ENCODE data around the gene CDC20. TPM values are rescaled to one million over a fixed set of nuclear protein-coding genes. Genes with fewer than 3 reads are reported as not detected.

The CDC20 gene
- total RNA-seq, 1 experiment from 2014 or later, result 215 TPM

DNA sequence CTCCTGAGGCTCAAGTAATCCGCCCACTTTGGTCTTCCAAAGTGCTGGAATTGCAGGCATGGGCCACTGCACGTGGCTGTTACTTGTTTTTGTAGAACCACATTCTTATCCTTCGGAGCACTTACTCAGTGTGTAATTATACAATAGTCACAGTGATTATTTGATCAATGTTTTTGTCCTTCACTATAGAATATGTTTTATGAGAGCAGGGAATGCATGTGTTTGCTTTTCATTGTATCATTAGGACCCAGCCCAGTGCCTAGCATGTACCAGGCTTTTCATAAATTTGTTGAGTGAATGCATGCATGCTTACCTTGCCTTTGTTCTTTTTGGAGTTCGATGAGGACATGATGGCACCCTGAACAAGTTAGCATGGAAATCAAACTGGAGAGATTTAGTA lies 36.7 kb downstream of the CDC20 start:
- intact Hi-C loops (cut with micrococcal nuclease; ENCODE audit: unreplicated experiment), result no loop called here
- ATAC-seq (no peak), DNase-seq (ENCODE audit: low read depth, low spot score) (no peak)
- no TSS peak for BruUV-seq (replicated peaks)
- in situ Hi-C loops (cut with HindIII; ENCODE audit: low pct_unique_long_range_greater_than_20kb, low sequenced_read_pairs), result no loop called here
- TF ChIP-seq, protein P1, sequence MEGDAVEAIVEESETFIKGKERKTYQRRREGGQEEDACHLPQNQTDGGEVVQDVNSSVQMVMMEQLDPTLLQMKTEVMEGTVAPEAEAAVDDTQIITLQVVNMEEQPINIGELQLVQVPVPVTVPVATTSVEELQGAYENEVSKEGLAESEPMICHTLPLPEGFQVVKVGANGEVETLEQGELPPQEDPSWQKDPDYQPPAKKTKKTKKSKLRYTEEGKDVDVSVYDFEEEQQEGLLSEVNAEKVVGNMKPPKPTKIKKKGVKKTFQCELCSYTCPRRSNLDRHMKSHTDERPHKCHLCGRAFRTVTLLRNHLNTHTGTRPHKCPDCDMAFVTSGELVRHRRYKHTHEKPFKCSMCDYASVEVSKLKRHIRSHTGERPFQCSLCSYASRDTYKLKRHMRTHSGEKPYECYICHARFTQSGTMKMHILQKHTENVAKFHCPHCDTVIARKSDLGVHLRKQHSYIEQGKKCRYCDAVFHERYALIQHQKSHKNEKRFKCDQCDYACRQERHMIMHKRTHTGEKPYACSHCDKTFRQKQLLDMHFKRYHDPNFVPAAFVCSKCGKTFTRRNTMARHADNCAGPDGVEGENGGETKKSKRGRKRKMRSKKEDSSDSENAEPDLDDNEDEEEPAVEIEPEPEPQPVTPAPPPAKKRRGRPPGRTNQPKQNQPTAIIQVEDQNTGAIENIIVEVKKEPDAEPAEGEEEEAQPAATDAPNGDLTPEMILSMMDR (IDR thresholded peaks at IDR 0.05), result no peak
- TF ChIP-seq TCF7L2 (IDR thresholded peaks at IDR 0.05; ENCODE audit: low read depth, low read length) (no peak), POLR2AphosphoS5 (IDR thresholded peaks at IDR 0.05; ENCODE audit: low read depth, low read length) (no peak), SIN3A (IDR thresholded peaks at IDR 0.05; ENCODE audit: borderline replicate concordance, insufficient read depth, low read depth, low read length) (no peak)
- TF ChIP-seq, protein P2, sequence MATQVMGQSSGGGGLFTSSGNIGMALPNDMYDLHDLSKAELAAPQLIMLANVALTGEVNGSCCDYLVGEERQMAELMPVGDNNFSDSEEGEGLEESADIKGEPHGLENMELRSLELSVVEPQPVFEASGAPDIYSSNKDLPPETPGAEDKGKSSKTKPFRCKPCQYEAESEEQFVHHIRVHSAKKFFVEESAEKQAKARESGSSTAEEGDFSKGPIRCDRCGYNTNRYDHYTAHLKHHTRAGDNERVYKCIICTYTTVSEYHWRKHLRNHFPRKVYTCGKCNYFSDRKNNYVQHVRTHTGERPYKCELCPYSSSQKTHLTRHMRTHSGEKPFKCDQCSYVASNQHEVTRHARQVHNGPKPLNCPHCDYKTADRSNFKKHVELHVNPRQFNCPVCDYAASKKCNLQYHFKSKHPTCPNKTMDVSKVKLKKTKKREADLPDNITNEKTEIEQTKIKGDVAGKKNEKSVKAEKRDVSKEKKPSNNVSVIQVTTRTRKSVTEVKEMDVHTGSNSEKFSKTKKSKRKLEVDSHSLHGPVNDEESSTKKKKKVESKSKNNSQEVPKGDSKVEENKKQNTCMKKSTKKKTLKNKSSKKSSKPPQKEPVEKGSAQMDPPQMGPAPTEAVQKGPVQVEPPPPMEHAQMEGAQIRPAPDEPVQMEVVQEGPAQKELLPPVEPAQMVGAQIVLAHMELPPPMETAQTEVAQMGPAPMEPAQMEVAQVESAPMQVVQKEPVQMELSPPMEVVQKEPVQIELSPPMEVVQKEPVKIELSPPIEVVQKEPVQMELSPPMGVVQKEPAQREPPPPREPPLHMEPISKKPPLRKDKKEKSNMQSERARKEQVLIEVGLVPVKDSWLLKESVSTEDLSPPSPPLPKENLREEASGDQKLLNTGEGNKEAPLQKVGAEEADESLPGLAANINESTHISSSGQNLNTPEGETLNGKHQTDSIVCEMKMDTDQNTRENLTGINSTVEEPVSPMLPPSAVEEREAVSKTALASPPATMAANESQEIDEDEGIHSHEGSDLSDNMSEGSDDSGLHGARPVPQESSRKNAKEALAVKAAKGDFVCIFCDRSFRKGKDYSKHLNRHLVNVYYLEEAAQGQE (IDR thresholded peaks at IDR 0.05; ENCODE audit: insufficient read depth in 1 of 2, low read depth in 2 of 2, low read length in 1 of 2), result no peak
- peaks cover 2% of the 10 kb centered on the region; the same call in 1 of the 2 replicates for H3K4me1 ChIP-seq (ENCODE audit: control insufficient read depth, insufficient read depth, low read length)
- ChIA-PET POLR2A (no interaction called here), CTCF (no interaction called here)
- no peaks in the 10 kb centered on the region; the same call in 1 of the 2 replicates for H3K36me3 ChIP-seq (ENCODE audit: control insufficient read depth, insufficient read depth, low read length)
- no peaks in the 10 kb centered on the region for H3K27me3 ChIP-seq (ENCODE audit: control insufficient read depth, insufficient read depth, low read length)
- H3K4me3 ChIP-seq (ENCODE audit: low read depth in 2 of 2, low read length in 2 of 2), result no peak overlapping the region
- no peak overlapping the region for H3K27ac ChIP-seq (ENCODE audit: low read length)
- H3K9me3 ChIP-seq (ENCODE audit: control insufficient read depth, insufficient read depth, low read depth, low read length), result no peaks in the 10 kb centered on the region

DNA sequence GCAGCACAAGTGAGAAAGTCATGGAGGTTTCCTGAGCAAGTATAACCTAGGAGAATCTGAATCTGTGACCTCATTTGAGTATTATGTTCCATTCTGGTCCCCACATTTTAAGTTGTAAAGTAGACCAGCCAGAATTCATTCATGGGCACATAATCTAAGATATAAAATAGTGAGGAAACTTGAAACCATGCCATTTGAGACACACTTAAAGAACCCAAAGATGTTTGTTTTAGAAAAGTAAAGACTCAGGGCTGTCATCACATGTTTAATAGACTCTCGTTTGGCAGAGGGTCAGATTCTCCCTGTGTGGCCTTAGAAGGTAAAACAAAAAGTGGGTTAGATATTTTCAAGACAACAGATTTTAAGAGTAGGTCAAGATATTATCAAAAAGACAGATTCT lies 37.3 kb downstream of the CDC20 start:
- Histone ChIP-seq H3K4me3 (ENCODE audit: low read depth in 2 of 2, low read length in 2 of 2) (no peak overlapping the region), H3K27me3 (ENCODE audit: control insufficient read depth, insufficient read depth, low read length) (no peaks in the 10 kb centered on the region), H3K9me3 (ENCODE audit: control insufficient read depth, insufficient read depth, low read depth, low read length) (no peaks in the 10 kb centered on the region), H3K36me3 (ENCODE audit: control insufficient read depth, insufficient read depth, low read length) (no peaks in the 10 kb centered on the region), H3K4me1 (ENCODE audit: control insufficient read depth, insufficient read depth, low read length) (no peaks in the 10 kb centered on the region), H3K27ac (ENCODE audit: low read length) (no peak overlapping the region)
- DNase-seq (ENCODE audit: low read depth, low spot score) (no peak), ATAC-seq (no peak)
- BruUV-seq (replicated peaks), result TSS peak; percentile 5
- no peak for TF ChIP-seq POLR2AphosphoS5 (IDR thresholded peaks at IDR 0.05; ENCODE audit: low read depth, low read length)
- TF ChIP-seq SIN3A (IDR thresholded peaks at IDR 0.05; ENCODE audit: borderline replicate concordance, insufficient read depth, low read depth, low read length), result no peak
- TF ChIP-seq, protein P1 (IDR thresholded peaks at IDR 0.05), result no peak
- TF ChIP-seq, protein P2 (IDR thresholded peaks at IDR 0.05; ENCODE audit: insufficient read depth in 1 of 2, low read depth in 2 of 2, low read length in 1 of 2), result no peak
- TF ChIP-seq TCF7L2 (IDR thresholded peaks at IDR 0.05; ENCODE audit: low read depth, low read length), result no peak
- intact Hi-C loops (cut with micrococcal nuclease; ENCODE audit: unreplicated experiment) (no loop called here), in situ Hi-C loops (cut with HindIII; ENCODE audit: low pct_unique_long_range_greater_than_20kb, low sequenced_read_pairs) (no loop called here)
- ChIA-PET CTCF (no interaction called here), POLR2A (no interaction called here)

Data from Panc1 (cell line).